ENCODE results near the gene ARID3A. TPM values are rescaled to one million over a fixed set of nuclear protein-coding genes. Genes with fewer than 3 reads are reported as not detected.

The ARID3A gene
- total and polyA plus RNA-seq, 7 donors: 2.3 to 6.7 (median 4.2) TPM

DNA sequence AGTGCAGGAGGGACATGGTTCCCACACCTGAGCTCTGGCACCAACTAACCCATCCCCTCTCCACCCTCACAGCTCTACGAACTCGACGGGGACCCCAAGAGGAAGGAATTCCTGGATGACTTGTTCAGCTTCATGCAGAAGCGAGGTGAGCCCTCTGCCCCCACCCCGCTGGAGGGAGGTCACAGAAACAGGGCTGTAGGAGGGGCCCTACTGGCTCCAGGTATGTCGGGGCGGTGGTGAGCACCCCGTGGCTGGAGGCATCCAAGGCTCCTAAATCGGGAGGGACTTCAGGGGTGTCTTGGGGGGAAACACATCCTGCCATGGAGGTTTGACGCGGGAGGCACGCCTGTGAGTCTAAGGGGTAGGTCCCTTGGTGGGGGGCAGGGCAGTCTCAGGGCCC is 34.2 kb downstream of the ARID3A start:
- intact Hi-C loops (cut with DNase I): no loop called here
- Histone ChIP-seq H3K27ac (no peak overlapping the region), H3K27me3 (ENCODE audit: insufficient read depth in 3 of 3, low read length in 2 of 3) (no peaks in the 10 kb centered on the region), H3K9me3 (no peaks in the 10 kb centered on the region), H3K4me3 (no peak overlapping the region), H3K4me1 (no peaks in the 10 kb centered on the region), H3K36me3 (ENCODE audit: insufficient read depth in 1 of 2, low read depth in 1 of 2) (peaks cover 0 to 8% of the 10 kb centered on the region in 2 donors)
- ATAC-seq: no peak
- no peak for TF ChIP-seq CTCF (IDR thresholded peaks at IDR 0.05)
- no peak for DNase-seq
- WGBS, 3 donors: 60 to 78% (median 68%) methylated on average over 12 of the region's 12 CpGs

DNA sequence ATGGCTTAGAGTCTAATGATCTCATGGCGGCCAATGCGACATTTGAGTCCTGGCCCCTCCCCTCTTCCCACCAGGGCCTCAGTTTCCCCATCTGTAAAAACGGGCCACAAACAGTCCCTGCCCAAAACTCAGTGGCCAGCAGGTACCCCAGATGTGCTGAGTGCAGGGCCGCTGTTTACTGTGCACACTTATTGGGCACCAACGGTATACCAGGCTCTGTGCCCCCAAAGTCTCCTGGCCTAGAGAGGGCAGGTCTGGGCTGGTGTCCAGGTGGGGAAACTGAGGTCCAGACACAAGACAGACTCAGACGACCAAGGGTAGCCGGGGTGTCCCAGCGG is 34.7 kb downstream of the ARID3A start:
- 71 to 78% (median 72%) methylated on average over 8 of the region's 8 CpGs for WGBS, 3 donors
- Histone ChIP-seq H3K9me3 (no peaks in the 10 kb centered on the region), H3K27ac (no peak overlapping the region), H3K4me1 (no peaks in the 10 kb centered on the region), H3K27me3 (ENCODE audit: insufficient read depth in 3 of 3, low read length in 2 of 3) (no peaks in the 10 kb centered on the region), H3K36me3 (ENCODE audit: insufficient read depth in 1 of 2, low read depth in 1 of 2) (peaks cover 0 to 9% of the 10 kb centered on the region in 2 donors), H3K4me3 (no peak overlapping the region)
- intact Hi-C loops (cut with DNase I): no loop called here
- TF ChIP-seq CTCF (IDR thresholded peaks at IDR 0.05): no peak
- no peak for DNase-seq
- no peak for ATAC-seq

- ATAC-seq (no peak), DNase-seq (no peak)
- Histone ChIP-seq H3K9me3 (no peaks in the 10 kb centered on the region), H3K27ac (no peak overlapping the region), H3K36me3 (ENCODE audit: insufficient read depth in 1 of 2, low read depth in 1 of 2) (peaks cover 0 to 15% of the 10 kb centered on the region in 2 donors), H3K4me1 (no peaks in the 10 kb centered on the region), H3K4me3 (no peak overlapping the region), H3K27me3 (ENCODE audit: insufficient read depth in 3 of 3, low read length in 2 of 3) (no peaks in the 10 kb centered on the region)
- intact Hi-C loops (cut with DNase I): no loop called here
- 77 to 86% (median 85%) methylated on average over 14 of the region's 14 CpGs for WGBS, 3 donors
- TF ChIP-seq CTCF (IDR thresholded peaks at IDR 0.05): no peak
Measured at GRCh38 chr19:961866-962620, 36.2 kb downstream of the ARID3A start.

DNA sequence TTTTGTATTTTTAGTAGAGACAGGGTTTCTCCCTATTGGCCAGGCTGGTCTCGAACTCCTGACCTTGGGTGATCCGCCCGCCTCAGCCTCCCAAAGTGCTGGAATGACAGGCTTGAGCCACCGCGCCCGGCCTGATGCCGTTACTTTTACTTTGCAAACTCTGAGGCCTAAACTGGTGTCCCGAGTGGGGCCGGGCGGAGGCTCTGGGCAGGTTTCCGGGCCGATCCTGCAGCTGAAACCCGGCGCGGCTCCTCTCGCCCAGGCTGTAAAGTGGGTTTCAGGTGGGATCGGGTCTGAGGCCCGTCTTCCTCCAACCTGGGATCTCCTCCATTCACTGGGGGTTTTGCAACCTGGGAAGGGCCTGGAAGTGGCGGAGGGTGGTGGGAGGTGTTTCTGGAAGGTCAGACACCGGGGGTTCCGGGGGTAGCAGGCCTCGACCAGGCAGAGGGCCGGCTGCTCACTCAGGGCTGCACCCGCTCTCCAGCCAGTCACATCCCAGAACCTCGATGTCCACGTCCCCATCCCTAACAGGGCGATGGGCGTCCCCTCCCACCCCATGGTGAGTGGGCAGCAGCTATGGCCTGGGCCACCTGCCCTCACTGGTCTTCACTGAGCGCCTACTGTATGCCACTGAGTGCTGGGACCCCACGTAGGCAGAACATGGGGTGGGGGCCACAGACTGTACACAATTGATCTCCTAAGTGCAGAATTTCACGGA is 37.0 kb downstream of the ARID3A start:
- Histone ChIP-seq H3K27ac (no peak overlapping the region), H3K4me1 (no peaks in the 10 kb centered on the region), H3K27me3 (ENCODE audit: insufficient read depth in 3 of 3, low read length in 2 of 3) (no peaks in the 10 kb centered on the region), H3K4me3 (no peak overlapping the region), H3K36me3 (ENCODE audit: insufficient read depth in 1 of 2, low read depth in 1 of 2) (peaks cover 0 to 20% of the 10 kb centered on the region in 2 donors), H3K9me3 (no peaks in the 10 kb centered on the region)
- WGBS, 3 donors: 87 to 92% (median 91%) methylated on average over 30 to 31 of the region's 31 CpGs
- DNase-seq (no peak), ATAC-seq (no peak)
- intact Hi-C loops (cut with DNase I): no loop called here
- no peak for TF ChIP-seq CTCF (IDR thresholded peaks at IDR 0.05)
